Keratinocyte (primary cell): ENCODE measurements around the gene DDX27. TPM values are rescaled to one million over a fixed set of nuclear protein-coding genes. Genes with fewer than 3 reads are reported as not detected.

ENCODE experiments used
- DNase-seq: peaks from one replicate; pipeline ENCODE4 v3.0.0-alpha.2; 2011; ENCODE audit warnings: low read depth, missing footprints, low spot score
- FAIRE-seq: peaks from 2 replicates; lab custom pipeline; 2011; peaks lifted over from hg19 to GRCh38; lab: Jason Lieb, UNC
- H2AFZ ChIP-seq: 2 replicates; pipeline ENCODE4 v1.6.0; 2012; ENCODE audit warnings: low read length, control low read depth, inconsistent platforms; ENCODE audit not compliant: control insufficient read depth
- H3K27ac ChIP-seq: 2 replicates; pipeline ENCODE4 v1.5.1; 2011; ENCODE audit warnings: low read length; ENCODE audit not compliant: control insufficient read depth, insufficient read depth
- H3K27me3 ChIP-seq: 3 replicates; pipeline ENCODE4 v1.6.0; 2011; ENCODE audit warnings: low read length; ENCODE audit not compliant: control insufficient read depth, insufficient read depth; ENCODE audit errors: extremely low read depth
- H3K36me3 ChIP-seq, 2 experiments: 2 replicates in 1 of 2; 3 replicates in 1 of 2; pipeline ENCODE4 v1.5.1; 2011; ENCODE audit warnings: low read length in 2 of 2, mild to moderate bottlenecking in 1 of 2; ENCODE audit not compliant: control insufficient read depth in 2 of 2, insufficient read depth in 2 of 2; ENCODE audit errors: extremely low read depth in 1 of 2
- H3K4me1 ChIP-seq: 3 replicates; pipeline ENCODE4 v1.5.1; 2011; ENCODE audit warnings: low read length; ENCODE audit not compliant: control insufficient read depth, insufficient read depth; ENCODE audit errors: extremely low read depth
- H3K4me2 ChIP-seq: 3 replicates; pipeline ENCODE4 v1.6.0; 2011; ENCODE audit warnings: low read depth, low read length; ENCODE audit not compliant: control insufficient read depth, insufficient read depth; ENCODE audit errors: extremely low read depth
- H3K4me3 ChIP-seq, 3 experiments: fragments of 200-600 bp in 1 of 3; sonication (generic) in 1 of 3; 2 replicates in 2 of 3; 3 replicates in 1 of 3; pipeline ENCODE4 v1.5.1; 2011 to 2016; ENCODE audit warnings: low read length in 3 of 3, mild to moderate bottlenecking in 3 of 3, control low read depth in 2 of 3, inconsistent platforms in 1 of 3, low read depth in 1 of 3, mixed read lengths in 1 of 3, mixed run types in 1 of 3, moderate library complexity in 1 of 3; ENCODE audit not compliant: control insufficient read depth in 2 of 3, insufficient read depth in 2 of 3; ENCODE audit errors: extremely low read depth in 1 of 3
- H3K79me2 ChIP-seq: 2 replicates; pipeline ENCODE4 v1.6.0; 2012; ENCODE audit warnings: low read length; ENCODE audit not compliant: control insufficient read depth, insufficient read depth
- H3K9ac ChIP-seq: 3 replicates; pipeline ENCODE4 v1.6.0; 2011; ENCODE audit warnings: low read length; ENCODE audit not compliant: control insufficient read depth, insufficient read depth; ENCODE audit errors: extremely low read depth
- H3K9me1 ChIP-seq: 3 replicates; pipeline ENCODE4 v1.6.0; 2011; ENCODE audit warnings: low read length; ENCODE audit not compliant: control insufficient read depth, insufficient read depth; ENCODE audit errors: extremely low read depth
- H3K9me3 ChIP-seq: 2 replicates; pipeline ENCODE4 v1.5.1; 2012; ENCODE audit warnings: low read depth, low read length; ENCODE audit not compliant: control insufficient read depth
- H4K20me1 ChIP-seq: 3 replicates; pipeline ENCODE4 v1.6.0; 2011; ENCODE audit warnings: low read length; ENCODE audit not compliant: control insufficient read depth, insufficient read depth; ENCODE audit errors: extremely low read depth
- CTCF ChIP-seq, 3 experiments: IDR thresholded peaks in 1 of 3; conservative IDR thresholded peaks in 1 of 3; optimal IDR thresholded peaks in 1 of 3; 2 replicates in 2 of 3; 3 replicates in 1 of 3; pipeline versions ENCODE3 to v1.5.1; 2011; ENCODE audit warnings: low read length in 3 of 3, mild to moderate bottlenecking in 3 of 3, moderate library complexity in 2 of 3, control low read depth in 1 of 3, inconsistent platforms in 1 of 3; ENCODE audit not compliant: insufficient read depth in 2 of 3; ENCODE audit errors: extremely low read depth in 1 of 3
- EZH2 ChIP-seq: IDR thresholded peaks from one replicate; pipeline ENCODE4 v1.6.1; 2012; ENCODE audit warnings: inconsistent platforms, mild to moderate bottlenecking, low read length, moderate library complexity
- dilution Hi-C: fragments of 300-500 bp; cut with MboI; formaldehyde crosslinking; loops from one replicate; pipeline ENCODE4 v1.7.0; 2020; ENCODE audit warnings: low sequenced_read_pairs; ENCODE audit not compliant: extremely low pct_ligation_motif_present
- polyA plus RNA-seq, 5 experiments: library from polyadenylated mRNA; depleted of rRNA in 3 of 5; stranded (reverse) in 3 of 5; stranded (forward) in 1 of 5; unstranded in 1 of 5; fragments of >200 nt; gene quantifications; 1 replicate in 1 of 5; 2 replicates in 3 of 5; 3 replicates in 1 of 5; pipeline versions ENCODE4 v1.2.1 to v1.2.3, GENCODE V29; 2011 to 2012; ENCODE audit warnings: missing spikeins in 2 of 5, low read depth in 1 of 5, low replicate concordance in 1 of 5

DDX27 gene
- polyA plus RNA-seq, 1 donor (not counting 4 experiments of a cell fraction or from before 2014, with no cell fraction given) = 34.5 TPM

- H3K36me3 ChIP-seq = peaks cover 23 to 32% of the 10 kb centered on the region in 2 experiments
- no peak for FAIRE-seq
- TF ChIP-seq EZH2 (no peak), CTCF (optimal IDR thresholded peaks at IDR 0.05 in 1 of 3, IDR thresholded peaks at IDR 0.05 in 1 of 3, conservative IDR thresholded peaks at IDR 0.05 in 1 of 3; ENCODE audit: extremely low read depth in 1 of 3, insufficient read depth in 2 of 3, low read length in 3 of 3) (no peak)
Measured at GRCh38 chr20:49262444-49262843, 43.2 kb downstream of the DDX27 start.

GRCh38 chr20:49267327-49267726 lies 48.1 kb downstream of the DDX27 start:
- H3K79me2 ChIP-seq = peaks cover 70% of the 10 kb centered on the region
- H2AFZ ChIP-seq = no peak overlapping the region
- DNase-seq = no peak
- FAIRE-seq = no peak
- TF ChIP-seq EZH2 = no peak
- no peak for TF ChIP-seq CTCF (optimal IDR thresholded peaks at IDR 0.05 in 1 of 3, IDR thresholded peaks at IDR 0.05 in 1 of 3, conservative IDR thresholded peaks at IDR 0.05 in 1 of 3; ENCODE audit: extremely low read depth in 1 of 3, insufficient read depth in 2 of 3, low read length in 3 of 3)
- H3K27me3 ChIP-seq = no peaks in the 10 kb centered on the region
- H4K20me1 ChIP-seq = peaks cover 25% of the 10 kb centered on the region
- no peaks in the 10 kb centered on the region for H3K9me3 ChIP-seq
- no peak overlapping the region for H3K4me2 ChIP-seq
- H3K36me3 ChIP-seq = peaks cover 34 to 55% of the 10 kb centered on the region in 2 experiments
- no peak overlapping the region for H3K4me3 ChIP-seq
- no peak overlapping the region for H3K27ac ChIP-seq
- peaks cover 4% of the 10 kb centered on the region for H3K9me1 ChIP-seq
- dilution Hi-C loops = no loop called here
- H3K9ac ChIP-seq = no peak overlapping the region
- no peaks in the 10 kb centered on the region for H3K4me1 ChIP-seq

More at GRCh38 chr20:49262444-49262843, 43.2 kb downstream of the DDX27 start:
- Histone ChIP-seq H3K9me1 (peaks cover 2% of the 10 kb centered on the region), H3K4me2 (no peak overlapping the region), H3K4me3 (no peak overlapping the region), H3K79me2 (peaks cover 23% of the 10 kb centered on the region), H3K27ac (no peak overlapping the region), H3K4me1 (no peaks in the 10 kb centered on the region), H2AFZ (no peak overlapping the region), H4K20me1 (peaks cover 5% of the 10 kb centered on the region), H3K27me3 (no peaks in the 10 kb centered on the region), H3K9me3 (no peaks in the 10 kb centered on the region), H3K9ac (no peak overlapping the region)
- dilution Hi-C loops = no loop called here
- no peak for DNase-seq
